HEK293 (cell line): ENCODE data around the gene LYPLA2.
A peak's percentile ranks its signal among the peaks of the same experiment; 100 is the strongest.

Source experiments
- CTCF ChIA-PET: fragments of 350-600 bp; formaldehyde crosslinking; extraction: SDS; loops from one replicate; lab custom pipeline; 2021; ENCODE audit warnings: antibody characterized with exemption; lab: Yijun Ruan, JAX
- POLR2A ChIA-PET: fragments of 300-600 bp; formaldehyde crosslinking; extraction: SDS; loops from one replicate; lab custom pipeline; 2020; ENCODE audit warnings: antibody characterized with exemption, inconsistent platforms; lab: Yijun Ruan, JAX
- H3K27ac ChIP-seq: fragments of 200-500 bp; sonication (Bioruptor generic); 2 replicates; pipeline ENCODE4 v1.5.1; 2014; ENCODE audit warnings: low read depth, low read length, control low read depth, inconsistent platforms; ENCODE audit errors: extremely low read depth
- H3K36me3 ChIP-seq, 2 experiments: fragments of 200-500 bp in 1 of 2; sonication (Bioruptor generic) in 1 of 2; 1 replicate in 1 of 2; 2 replicates in 1 of 2; pipeline ENCODE4 v1.5.1; 2014 to 2017; ENCODE audit warnings: inconsistent platforms in 2 of 2, low read length in 2 of 2; ENCODE audit not compliant: control insufficient read depth in 2 of 2, insufficient read depth in 1 of 2
- H3K4me1 ChIP-seq: fragments of 200-500 bp; sonication (Bioruptor generic); 2 replicates; pipeline ENCODE4 v1.5.1; 2014; ENCODE audit warnings: mild to moderate bottlenecking, low read length, inconsistent platforms; ENCODE audit not compliant: control insufficient read depth, insufficient read depth
- H3K4me3 ChIP-seq: 2 replicates; pipeline ENCODE4 v1.5.1; 2011; ENCODE audit warnings: low read depth, mild to moderate bottlenecking, control low read depth, low read length, moderate library complexity
- H3K9me3 ChIP-seq: fragments of 200-500 bp; sonication (Bioruptor generic); 2 replicates; pipeline ENCODE4 v1.5.1; 2014; ENCODE audit warnings: low read depth, low read length, inconsistent platforms; ENCODE audit not compliant: control insufficient read depth, insufficient read depth
- EGR2 ChIP-seq: fragments of 450-650 bp; formaldehyde crosslinking; IDR thresholded peaks from 2 replicates; pipeline ENCODE4 v1.5.1; 2016; ENCODE audit warnings: low read depth, missing biosample characterization, missing genetic modification characterization
- GLIS2 ChIP-seq: fragments of 450-650 bp; formaldehyde crosslinking; IDR thresholded peaks from 2 replicates; pipeline ENCODE4 v1.5.1; 2016; ENCODE audit warnings: missing biosample characterization, missing genetic modification characterization
- HIC1 ChIP-seq: fragments of 450-650 bp; formaldehyde crosslinking; IDR thresholded peaks from 2 replicates; pipeline ENCODE4 v1.5.1; 2016; ENCODE audit warnings: missing biosample characterization, missing genetic modification characterization
- KLF17 ChIP-seq: fragments of 450-650 bp; formaldehyde crosslinking; IDR thresholded peaks from 2 replicates; pipeline ENCODE4 v1.5.1; 2016; ENCODE audit warnings: missing biosample characterization, missing genetic modification characterization
- KLF7 ChIP-seq: fragments of 450-650 bp; formaldehyde crosslinking; IDR thresholded peaks from 2 replicates; pipeline ENCODE4 v1.5.1; 2016; ENCODE audit warnings: missing biosample characterization, missing genetic modification characterization, borderline replicate concordance
- MYNN ChIP-seq: fragments of 450-650 bp; formaldehyde crosslinking; IDR thresholded peaks from 2 replicates; pipeline ENCODE4 v1.5.1; 2016; ENCODE audit warnings: missing biosample characterization, missing genetic modification characterization, borderline replicate concordance
- OVOL3 ChIP-seq: fragments of 450-650 bp; formaldehyde crosslinking; IDR thresholded peaks from 2 replicates; pipeline ENCODE4 v1.5.1; 2016; ENCODE audit warnings: missing biosample characterization, missing genetic modification characterization
- PATZ1 ChIP-seq: fragments of 450-650 bp; formaldehyde crosslinking; IDR thresholded peaks from 2 replicates; pipeline ENCODE4 v1.5.1; 2016; ENCODE audit warnings: missing biosample characterization, missing genetic modification characterization
- ZBTB8A ChIP-seq: fragments of 450-650 bp; formaldehyde crosslinking; IDR thresholded peaks from 2 replicates; pipeline ENCODE4 v1.5.1; 2016; ENCODE audit warnings: missing biosample characterization, missing genetic modification characterization
- ZNF133 ChIP-seq: fragments of 450-650 bp; formaldehyde crosslinking; IDR thresholded peaks from 2 replicates; pipeline ENCODE4 v1.5.1; 2016; ENCODE audit warnings: missing biosample characterization, missing genetic modification characterization
- ZNF18 ChIP-seq: fragments of 450-650 bp; formaldehyde crosslinking; IDR thresholded peaks from 2 replicates; pipeline ENCODE4 v1.5.1; 2016; ENCODE audit warnings: missing biosample characterization, missing genetic modification characterization
- ZNF202 ChIP-seq: fragments of 450-650 bp; formaldehyde crosslinking; IDR thresholded peaks from 2 replicates; pipeline ENCODE4 v1.5.1; 2016; ENCODE audit warnings: missing biosample characterization, missing genetic modification characterization, borderline replicate concordance
- ZNF280C ChIP-seq: fragments of 450-650 bp; formaldehyde crosslinking; IDR thresholded peaks from 2 replicates; pipeline ENCODE4 v1.5.1; 2016; ENCODE audit warnings: missing biosample characterization, missing genetic modification characterization
- ZNF335 ChIP-seq: fragments of 450-650 bp; formaldehyde crosslinking; conservative IDR thresholded peaks from 2 replicates; pipeline ENCODE4 v1.5.1; 2016; ENCODE audit warnings: missing biosample characterization, missing genetic modification characterization
- ZNF394 ChIP-seq: fragments of 450-650 bp; formaldehyde crosslinking; IDR thresholded peaks from 2 replicates; pipeline ENCODE4 v1.5.1; 2016; ENCODE audit warnings: missing biosample characterization, missing genetic modification characterization, mild to moderate bottlenecking, moderate library complexity, borderline replicate concordance
- ZNF423 ChIP-seq: fragments of 450-650 bp; formaldehyde crosslinking; IDR thresholded peaks from 2 replicates; pipeline ENCODE4 v1.5.1; 2016; ENCODE audit warnings: missing biosample characterization, missing genetic modification characterization
- ZNF501 ChIP-seq: fragments of 450-650 bp; formaldehyde crosslinking; IDR thresholded peaks from 2 replicates; pipeline ENCODE4 v1.5.1; 2016; ENCODE audit warnings: missing biosample characterization, missing genetic modification characterization
- ZNF555 ChIP-seq: fragments of 450-650 bp; formaldehyde crosslinking; conservative IDR thresholded peaks from 2 replicates; pipeline ENCODE4 v1.5.1; 2017; ENCODE audit warnings: missing biosample characterization, mild to moderate bottlenecking, missing genetic modification characterization, inconsistent platforms
- ZNF610 ChIP-seq: fragments of 450-650 bp; formaldehyde crosslinking; IDR thresholded peaks from 2 replicates; pipeline ENCODE4 v1.5.1; 2016; ENCODE audit warnings: missing biosample characterization, missing genetic modification characterization, borderline replicate concordance
- ZNF692 ChIP-seq: fragments of 450-650 bp; formaldehyde crosslinking; IDR thresholded peaks from 2 replicates; pipeline ENCODE4 v1.5.1; 2016; ENCODE audit warnings: missing biosample characterization, missing genetic modification characterization
- ZSCAN16 ChIP-seq: fragments of 450-650 bp; formaldehyde crosslinking; IDR thresholded peaks from 2 replicates; pipeline ENCODE4 v1.5.1; 2016; ENCODE audit warnings: missing biosample characterization, missing genetic modification characterization

The LYPLA2 gene

GRCh38 chr1:23799255-23799569 is 8.3 kb downstream of the LYPLA2 start (continued):
- no peak for TF ChIP-seq ZNF280C (tag by site-specific recombination)

- peaks cover 3% of the 10 kb centered on the region; the same call in 1 of the 2 replicates for H3K4me1 ChIP-seq
- H3K36me3 ChIP-seq = peaks cover 0 to 67% of the 10 kb centered on the region in 2 experiments; a peak in 2 of 3 replicates
- H3K9me3 ChIP-seq = no peaks in the 10 kb centered on the region
- H3K27ac ChIP-seq = peak overlapping the region; percentile 59; the same call in 1 of the 2 replicates
- CTCF ChIA-PET = interaction anchor here (0.7 to 5.6 kb wide), 4 partner anchors 11 to 400 kb away, joined by 3 to 52 read pairs (median 9); no protein-coding TSS in a partner anchor
- H3K4me3 ChIP-seq = peak overlapping the region; percentile 80
- POLR2A ChIA-PET = interaction anchor here (0.5 to 5.5 kb wide), 12 partner anchors 9 to 180 kb away, joined by 3 to 47 read pairs (median 4); partner anchors contain the start of genes HMGCL, LYPLA2, PITHD1 and SRSF10
- no peak for TF ChIP-seq ZSCAN16 (tag by site-specific recombination)
- no peak for TF ChIP-seq ZNF555
- TF ChIP-seq ZNF202 (tag by site-specific recombination) = no peak
- TF ChIP-seq MYNN (tag by site-specific recombination) = no peak
- TF ChIP-seq ZNF394 = no peak
- peak; percentile 67 for TF ChIP-seq GLIS2 (tag by site-specific recombination)
- no peak for TF ChIP-seq EGR2 (tag by site-specific recombination)
- TF ChIP-seq ZNF18 (tag by site-specific recombination) = no peak
- TF ChIP-seq KLF7 = no peak
- TF ChIP-seq OVOL3 = no peak
- no peak for TF ChIP-seq ZBTB8A (tag by site-specific recombination)
- no peak for TF ChIP-seq ZNF133 (tag by site-specific recombination)
- peak; percentile 51 for TF ChIP-seq ZNF335 (tag by site-specific recombination)
- no peak for TF ChIP-seq ZNF501 (tag by site-specific recombination)
- TF ChIP-seq KLF17 (tag by site-specific recombination) = no peak
- 0 out of 2 replicates have a peak, but pooled peaks have one; percentile 11 for TF ChIP-seq ZNF692 (tag by site-specific recombination)
- TF ChIP-seq PATZ1 (tag by site-specific recombination) = peak; percentile 26
- TF ChIP-seq ZNF610 (tag by site-specific recombination) = no peak
- no peak for TF ChIP-seq ZNF423 (tag by site-specific recombination)
- peak; percentile 18; the same call in 1 of the 2 replicates for TF ChIP-seq HIC1 (tag by site-specific recombination)
These were observed 8.8 kb downstream of the LYPLA2 start for GRCh38 chr1:23799570-23800399.
